Neuronal stem cell (in vitro differentiated cells): Measurements from ENCODE around the gene SELENOW.

Experiments used
- DNase-seq: peaks from one replicate; pipeline ENCODE4 v3.0.0-alpha.2; 2013; ENCODE audit warnings: low spot score
- H2AFZ ChIP-seq: one replicate; pipeline ENCODE4 v1.6.1; 2013; ENCODE audit warnings: mild to moderate bottlenecking, low read length, inconsistent platforms
- H2AK5ac ChIP-seq: 2 replicates; pipeline ENCODE4 v1.6.1; 2013; ENCODE audit warnings: low read depth, mild to moderate bottlenecking, inconsistent platforms, low read length, moderate library complexity, mixed read lengths
- H2BK120ac ChIP-seq: 2 replicates; pipeline ENCODE4 v1.6.1; 2013; ENCODE audit warnings: low read depth, mild to moderate bottlenecking, inconsistent platforms, low read length, moderate library complexity, mixed read lengths
- H2BK12ac ChIP-seq: one replicate; pipeline ENCODE4 v1.6.1; 2013; ENCODE audit warnings: low read length, inconsistent platforms
- H2BK15ac ChIP-seq: 2 replicates; pipeline ENCODE4 v1.6.1; 2013; ENCODE audit warnings: mild to moderate bottlenecking, low read length, inconsistent platforms, mixed read lengths
- H2BK5ac ChIP-seq: one replicate; pipeline ENCODE4 v1.6.1; 2013; ENCODE audit warnings: inconsistent platforms, mild to moderate bottlenecking, low read length, moderate library complexity
- H3K14ac ChIP-seq: one replicate; pipeline ENCODE4 v1.6.1; 2013; ENCODE audit warnings: low read length, inconsistent platforms
- H3K18ac ChIP-seq: 2 replicates; pipeline ENCODE4 v1.6.1; 2013; ENCODE audit warnings: low read length, inconsistent platforms
- H3K23ac ChIP-seq: 2 replicates; pipeline ENCODE4 v1.6.1; 2013; ENCODE audit warnings: low read depth, mild to moderate bottlenecking, mixed read lengths, low read length, inconsistent platforms; ENCODE audit not compliant: poor library complexity
- H3K27ac ChIP-seq: replicated peaks from 3 replicates; pipeline ENCODE4 v1.5.1; 2013; ENCODE audit warnings: low read length, inconsistent platforms
- H3K27me3 ChIP-seq, 3 experiments: 2 replicates each; pipeline ENCODE4 v1.6.1; 2013; ENCODE audit warnings: low read length in 3 of 3, mild to moderate bottlenecking in 2 of 3, inconsistent platforms in 1 of 3, low read depth in 1 of 3, mixed read lengths in 1 of 3, moderate library complexity in 1 of 3; ENCODE audit not compliant: control insufficient read depth in 3 of 3, insufficient read depth in 3 of 3
- H3K36me3 ChIP-seq, 2 donors: replicated peaks in 1 of 2; 2 replicates each; pipeline ENCODE4 v1.6.1; 2013; ENCODE audit warnings: low read length in 2 of 2; ENCODE audit not compliant: control insufficient read depth in 2 of 2, insufficient read depth in 2 of 2
- H3K4ac ChIP-seq: 2 replicates; pipeline ENCODE4 v1.6.1; 2013; ENCODE audit warnings: inconsistent platforms, mild to moderate bottlenecking, low read length, moderate library complexity
- H3K4me1 ChIP-seq, 2 donors: 1 replicate in 1 of 2; 2 replicates in 1 of 2; pipeline ENCODE4 v1.6.1; 2013; ENCODE audit warnings: low read length in 2 of 2, low read depth in 1 of 2; ENCODE audit not compliant: control insufficient read depth in 2 of 2, insufficient read depth in 1 of 2
- H3K4me2 ChIP-seq: one replicate; pipeline ENCODE4 v1.6.1; 2013; ENCODE audit warnings: mild to moderate bottlenecking, low read length, inconsistent platforms; ENCODE audit not compliant: insufficient read depth, poor library complexity, severe bottlenecking
- H3K4me3 ChIP-seq, 2 donors: 2 replicates each; pipeline ENCODE4 v1.5.1; 2013; ENCODE audit warnings: low read length in 2 of 2, mild to moderate bottlenecking in 2 of 2, inconsistent platforms in 1 of 2, moderate library complexity in 1 of 2
- H3K79me1 ChIP-seq: one replicate; pipeline ENCODE4 v1.6.1; 2013; ENCODE audit warnings: low read depth, mild to moderate bottlenecking, inconsistent platforms, low read length, moderate library complexity
- H3K9ac ChIP-seq: one replicate; pipeline ENCODE4 v1.6.1; 2013; ENCODE audit warnings: mild to moderate bottlenecking, low read depth, low read length, inconsistent platforms; ENCODE audit not compliant: poor library complexity
- H3K9me3 ChIP-seq, 2 donors: replicated peaks in 1 of 2; 2 replicates each; pipeline versions ENCODE3 to v1.6.1; 2013; ENCODE audit warnings: low read length in 2 of 2, mild to moderate bottlenecking in 2 of 2, inconsistent platforms in 1 of 2, low read depth in 1 of 2, mixed read lengths in 1 of 2, moderate library complexity in 1 of 2; ENCODE audit not compliant: control insufficient read depth in 2 of 2, insufficient read depth in 1 of 2
- H4K8ac ChIP-seq: one replicate; pipeline ENCODE4 v1.6.1; 2013; ENCODE audit warnings: low read depth, mild to moderate bottlenecking, inconsistent platforms, low read length, moderate library complexity
- H4K91ac ChIP-seq: one replicate; pipeline ENCODE4 v1.6.1; 2013; ENCODE audit warnings: low read length, low read depth, mild to moderate bottlenecking, inconsistent platforms; ENCODE audit not compliant: poor library complexity
- WGBS, 2 donors: extraction: QIAGEN DNeasy Blood & Tissue Kit; methylation state at CpG; one replicate each; pipeline ENCODE4 v1.1.7; 2013; ENCODE audit warnings: missing lambda C conversion rate in 2 of 2, mixed read lengths in 1 of 2; ENCODE audit not compliant: insufficient read length in 2 of 2, insufficient replicate concordance in 1 of 2; ENCODE audit errors: extremely low coverage in 2 of 2; 5-methylcytosine and 5-hydroxymethylcytosine counted together

The SELENOW gene

DNA sequence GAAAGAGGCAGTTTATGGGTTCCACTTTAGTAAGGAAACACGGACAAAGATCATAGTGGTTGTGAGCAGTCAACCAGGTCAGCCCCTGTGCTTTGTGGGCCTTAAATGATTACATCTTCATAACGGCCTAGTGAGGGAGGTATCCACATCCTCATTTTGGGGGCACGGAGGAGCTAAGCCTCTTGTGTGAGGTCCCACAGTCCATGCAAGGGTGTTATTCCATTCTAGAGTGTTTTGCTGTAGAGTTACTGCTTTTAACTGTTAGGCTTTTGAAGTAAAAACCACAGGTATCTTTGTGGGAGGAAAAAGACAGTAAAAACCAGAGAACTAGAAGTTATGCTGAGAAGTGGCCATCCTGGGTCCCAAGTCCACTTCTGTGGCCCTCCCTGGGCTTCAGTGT, 29.2 kb upstream of the SELENOW start:
- Histone ChIP-seq H2BK120ac (no peak overlapping the region), H3K36me3 (peaks cover 51 to 75% of the 10 kb centered on the region in 2 donors), H2BK5ac (no peak overlapping the region), H3K4me1 (peaks cover 0 to 1% of the 10 kb centered on the region in 2 donors), H3K27me3 (no peaks in the 10 kb centered on the region), H3K23ac (no peak overlapping the region), H3K27ac (no peak overlapping the region), H3K18ac (no peak overlapping the region), H3K4me2 (no peak overlapping the region), H3K79me1 (peaks cover 20% of the 10 kb centered on the region), H2AK5ac (no peak overlapping the region), H2BK15ac (no peak overlapping the region), H4K8ac (no peak overlapping the region), H2AFZ (no peak overlapping the region), H3K14ac (no peak overlapping the region), H3K9ac (no peak overlapping the region), H2BK12ac (no peak overlapping the region), H3K9me3 (no peaks in the 10 kb centered on the region), H3K4ac (no peak overlapping the region), H4K91ac (no peak overlapping the region), H3K4me3 (no peak overlapping the region)
- DNase-seq: no peak
- no CpG with 5 or more reads among the region's 3 CpGs for WGBS, 2 donors

DNA sequence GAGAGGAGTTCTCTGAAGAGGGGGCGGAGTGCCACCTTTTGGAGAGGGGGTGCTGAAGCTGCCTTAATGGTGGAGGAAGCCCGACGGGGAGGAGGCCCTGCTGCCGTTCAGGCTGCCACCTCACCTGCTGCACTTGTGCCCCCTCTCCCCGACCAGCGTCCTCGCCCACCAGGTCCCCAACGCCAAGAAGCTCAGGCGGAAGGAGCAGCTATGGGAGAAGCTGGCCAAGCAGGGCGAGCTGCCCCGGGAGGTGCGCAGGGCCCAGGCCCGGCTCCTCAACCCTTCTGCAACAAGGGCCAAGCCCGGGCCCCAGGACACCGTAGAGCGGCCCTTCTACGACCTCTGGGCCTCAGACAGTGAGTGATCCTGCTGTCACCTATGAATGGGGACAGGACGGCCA, 27.8 kb upstream of the SELENOW start:
- Histone ChIP-seq H3K9me3 (no peaks in the 10 kb centered on the region), H3K14ac (no peak overlapping the region), H3K27me3 (no peaks in the 10 kb centered on the region), H3K36me3 (peaks cover 56 to 87% of the 10 kb centered on the region in 2 donors), H2BK120ac (no peak overlapping the region), H3K4me3 (no peak overlapping the region), H3K4me1 (peaks cover 0 to 1% of the 10 kb centered on the region in 2 donors), H4K8ac (no peak overlapping the region), H2AK5ac (no peak overlapping the region), H2AFZ (no peak overlapping the region), H2BK15ac (no peak overlapping the region), H3K18ac (no peak overlapping the region), H3K4me2 (no peak overlapping the region), H4K91ac (no peak overlapping the region), H2BK12ac (no peak overlapping the region), H2BK5ac (no peak overlapping the region), H3K4ac (no peak overlapping the region), H3K79me1 (peaks cover 20% of the 10 kb centered on the region), H3K9ac (no peak overlapping the region), H3K23ac (no peak overlapping the region), H3K27ac (no peak overlapping the region)
- no CpG with 5 or more reads among the region's 18 CpGs for WGBS, 2 donors
- DNase-seq: no peak

DNA sequence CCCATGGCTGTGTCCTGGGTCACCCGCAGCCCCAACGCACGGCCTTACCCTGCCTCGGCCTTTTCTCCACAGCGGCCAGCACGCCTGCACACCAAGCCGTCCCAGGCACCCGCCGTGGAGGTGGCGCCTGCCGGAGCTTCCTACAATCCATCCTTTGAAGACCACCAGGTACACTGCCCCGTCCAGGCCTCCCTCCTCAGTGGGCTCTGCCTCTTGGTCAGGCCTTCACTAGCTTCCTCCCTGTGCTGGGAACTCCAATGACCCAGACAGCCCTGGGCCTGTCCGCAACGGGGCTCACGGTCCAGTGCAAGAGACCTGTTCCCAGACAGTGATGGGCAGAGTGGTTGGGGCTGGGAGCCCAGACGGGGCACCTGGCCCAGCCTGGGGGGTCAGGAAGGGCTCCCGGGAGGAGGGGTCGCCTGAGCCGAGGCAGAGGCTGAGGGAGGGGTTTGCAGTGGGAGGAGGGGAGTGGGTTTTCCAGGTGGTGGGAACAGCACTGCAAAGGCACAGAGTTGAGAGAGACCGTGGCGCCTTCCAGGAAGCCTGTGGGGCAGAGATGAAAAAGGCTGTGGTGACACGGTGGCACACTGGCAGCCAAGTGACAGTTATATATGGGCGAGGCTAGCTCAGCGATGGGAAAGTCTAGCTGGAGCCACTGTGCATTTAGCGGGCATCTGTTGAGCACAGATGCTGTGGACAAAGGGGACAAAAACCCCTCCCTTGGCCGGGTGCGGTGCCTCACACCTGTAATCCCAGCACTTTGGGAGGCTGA, 25.9 kb upstream of the SELENOW start:
- Histone ChIP-seq H3K79me1 (peaks cover 16% of the 10 kb centered on the region), H3K4ac (no peak overlapping the region), H3K36me3 (peaks cover 68 to 94% of the 10 kb centered on the region in 2 donors), H3K4me2 (no peak overlapping the region), H2BK12ac (no peak overlapping the region), H2AFZ (no peak overlapping the region), H2AK5ac (no peak overlapping the region), H4K8ac (no peak overlapping the region), H3K18ac (no peak overlapping the region), H2BK15ac (no peak overlapping the region), H2BK5ac (no peak overlapping the region), H3K4me3 (no peak overlapping the region), H3K27me3 (no peaks in the 10 kb centered on the region), H2BK120ac (no peak overlapping the region), H3K4me1 (no peaks in the 10 kb centered on the region), H3K9ac (no peak overlapping the region), H3K9me3 (no peaks in the 10 kb centered on the region), H3K14ac (no peak overlapping the region), H4K91ac (no peak overlapping the region), H3K23ac (no peak overlapping the region), H3K27ac (no peak overlapping the region)
- no CpG with 5 or more reads among the region's 27 CpGs for WGBS, 2 donors
- no peak for DNase-seq

DNA sequence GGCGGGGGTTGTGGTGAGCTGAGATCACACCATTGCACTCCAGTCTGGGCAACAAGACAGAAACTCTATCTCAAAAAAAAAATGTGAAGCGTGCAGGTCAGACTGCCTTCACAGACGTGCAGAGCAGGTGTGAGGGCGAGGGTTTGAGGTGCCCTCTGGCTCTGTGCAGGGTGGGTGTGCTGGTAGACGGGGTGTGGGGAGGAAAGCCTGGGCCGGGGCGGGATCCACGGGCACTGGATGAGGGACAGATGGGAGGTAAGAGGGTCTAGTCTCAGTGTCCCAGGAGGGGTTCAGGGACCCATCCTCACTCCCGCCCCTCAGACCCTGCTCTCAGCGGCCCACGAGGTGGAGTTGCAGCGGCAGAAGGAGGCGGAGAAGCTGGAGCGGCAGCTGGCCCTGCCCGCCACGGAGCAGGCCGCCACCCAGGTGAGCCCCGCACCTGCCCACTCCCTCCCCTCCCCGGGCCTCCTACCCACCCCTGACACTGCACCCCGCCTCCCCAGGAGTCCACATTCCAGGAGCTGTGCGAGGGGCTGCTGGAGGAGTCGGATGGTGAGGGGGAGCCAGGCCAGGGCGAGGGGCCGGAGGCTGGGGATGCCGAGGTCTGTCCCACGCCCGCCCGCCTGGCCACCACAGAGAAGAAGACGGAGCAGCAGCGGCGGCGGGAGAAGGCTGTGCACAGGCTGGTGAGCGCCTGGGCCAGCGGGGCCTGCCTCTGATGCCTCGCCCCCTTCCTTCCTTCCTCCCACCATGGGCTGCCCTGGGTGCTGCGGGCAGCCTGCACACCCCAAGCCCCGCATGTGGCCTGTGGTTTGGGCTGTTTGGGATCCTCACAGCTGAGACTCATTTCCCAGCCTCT, 24.1 kb upstream of the SELENOW start:
- no peaks in the 10 kb centered on the region for H3K27me3 ChIP-seq
- no peak overlapping the region for H2BK12ac ChIP-seq
- peaks cover 0 to 2% of the 10 kb centered on the region in 2 donors for H3K9me3 ChIP-seq
- no peak overlapping the region for H4K91ac ChIP-seq
- no peak overlapping the region for H3K4ac ChIP-seq
- H3K79me1 ChIP-seq: peaks cover 12% of the 10 kb centered on the region
- no CpG with 5 or more reads among the region's 37 CpGs for WGBS, 2 donors
- DNase-seq: no peak
- no peak overlapping the region for H4K8ac ChIP-seq
- no peak overlapping the region for H3K27ac ChIP-seq
- no peak overlapping the region for H2BK5ac ChIP-seq
- H3K9ac ChIP-seq: no peak overlapping the region
- H3K18ac ChIP-seq: no peak overlapping the region
- H3K4me1 ChIP-seq: no peaks in the 10 kb centered on the region
- H3K14ac ChIP-seq: no peak overlapping the region
- no peak overlapping the region for H3K23ac ChIP-seq
- peaks cover 63 to 95% of the 10 kb centered on the region in 2 donors for H3K36me3 ChIP-seq
- H3K4me2 ChIP-seq: no peak overlapping the region
- no peak overlapping the region for H3K4me3 ChIP-seq
- H2AFZ ChIP-seq: no peak overlapping the region
- no peak overlapping the region for H2BK15ac ChIP-seq
- H2BK120ac ChIP-seq: no peak overlapping the region
- no peak overlapping the region for H2AK5ac ChIP-seq
